HEK293T (cell line): ENCODE data around the gene RXRG.

Experiments
- ELF4 ChIP-seq: fragments of 450-650 bp; IDR thresholded peaks from 2 replicates; pipeline ENCODE4 v1.6.1; 2017; ENCODE audit warnings: antibody characterized with exemption
- FOXK2 ChIP-seq: fragments of 450-650 bp; IDR thresholded peaks from 2 replicates; pipeline ENCODE4 v1.6.1; 2016; ENCODE audit warnings: mild to moderate bottlenecking
- FOXM1 ChIP-seq: fragments of 450-650 bp; IDR thresholded peaks from 2 replicates; pipeline ENCODE4 v1.6.1; 2017; ENCODE audit warnings: mild to moderate bottlenecking, borderline replicate concordance
- PKNOX1 ChIP-seq: fragments of 450-650 bp; IDR thresholded peaks from 2 replicates; pipeline ENCODE4 v1.6.1; 2016
- SP1 ChIP-seq: fragments of 450-650 bp; IDR thresholded peaks from 2 replicates; pipeline ENCODE4 v1.6.1; 2017
- SUZ12 ChIP-seq: fragments of 450-650 bp; IDR thresholded peaks from 2 replicates; pipeline ENCODE4 v1.6.1; 2016; ENCODE audit warnings: mild to moderate bottlenecking
- TARDBP ChIP-seq: fragments of 450-650 bp; IDR thresholded peaks from 2 replicates; pipeline ENCODE4 v1.6.1; 2016
- ZNF384 ChIP-seq: fragments of 450-650 bp; IDR thresholded peaks from 2 replicates; pipeline ENCODE4 v1.6.1; 2016

- TF ChIP-seq FOXM1: no peak
- no peak for TF ChIP-seq FOXK2
- no peak for TF ChIP-seq ZNF384
- no peak for TF ChIP-seq TARDBP
- TF ChIP-seq PKNOX1: no peak
- TF ChIP-seq SP1: no peak
- TF ChIP-seq ELF4: no peak
- TF ChIP-seq SUZ12: no peak
Measured at GRCh38 chr1:165445388-165445787, 462 bp upstream of the RXRG start.
